GM10266 (cell line): Measurements from ENCODE around the gene MYO3B.

Experiments
- DNase-seq: peaks from one replicate; pipeline ENCODE4 v3.0.0; 2012; ENCODE audit errors: extremely low spot score
- CTCF ChIP-seq: IDR thresholded peaks from 2 replicates; pipeline ENCODE4 v1.5.1; 2012; ENCODE audit warnings: mild to moderate bottlenecking, low read depth; ENCODE audit not compliant: control insufficient read depth, insufficient read depth; ENCODE audit errors: missing control alignments

The MYO3B gene

DNA sequence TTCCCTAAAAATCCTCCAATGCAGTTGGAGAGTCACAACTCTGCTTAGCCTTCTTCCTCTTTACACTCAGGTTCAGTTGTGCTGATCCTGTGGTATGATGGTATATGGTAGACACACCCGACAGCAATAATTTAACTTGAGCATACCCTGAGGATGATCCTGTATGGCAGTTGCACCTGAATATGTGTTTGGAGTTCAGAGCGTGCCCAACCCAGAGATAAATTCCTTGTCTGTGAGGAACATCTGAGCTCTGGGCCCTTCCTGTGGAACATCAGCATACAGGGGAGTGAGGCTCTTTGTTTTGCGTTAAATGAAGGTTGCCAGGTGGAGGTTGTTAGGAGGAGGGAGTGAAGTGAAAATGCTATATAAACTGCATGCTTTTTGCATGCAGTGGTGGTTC lies 187.7 kb downstream of the MYO3B start:
- no peak for DNase-seq

GRCh38 chr2:170368370-170368769 lies 190.4 kb downstream of the MYO3B start:
- TF ChIP-seq CTCF = no peak
- no peak for DNase-seq

More for the DNA sequence above, 187.7 kb downstream of the MYO3B start:
- TF ChIP-seq CTCF = no peak

- DNase-seq = no peak
- TF ChIP-seq CTCF = no peak
These were observed 191.3 kb downstream of the MYO3B start for GRCh38 chr2:170369228-170369627.

DNA sequence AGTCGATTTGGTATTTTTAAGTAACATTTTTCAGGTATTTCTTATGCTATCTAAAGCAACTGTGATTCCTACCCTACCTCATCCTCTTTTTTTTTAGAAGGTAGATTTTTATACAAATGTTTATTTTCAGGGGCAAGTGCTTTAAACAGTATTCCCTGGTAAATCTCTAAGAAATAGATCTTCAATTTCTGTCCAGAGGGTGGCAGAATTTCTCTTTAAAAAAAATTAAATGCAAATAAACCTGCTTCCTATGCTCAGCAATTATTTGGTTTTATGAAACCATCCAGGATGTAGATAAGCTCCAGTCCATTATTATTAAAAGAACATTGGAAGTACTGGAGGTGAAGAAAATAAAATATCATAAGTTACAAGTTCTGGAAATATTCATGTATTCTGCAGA lies 191.9 kb downstream of the MYO3B start:
- TF ChIP-seq CTCF = no peak
- DNase-seq = no peak

GRCh38 chr2:170371231-170371998 lies 193.5 kb downstream of the MYO3B start:
- no peak for DNase-seq
- TF ChIP-seq CTCF = no peak

DNA sequence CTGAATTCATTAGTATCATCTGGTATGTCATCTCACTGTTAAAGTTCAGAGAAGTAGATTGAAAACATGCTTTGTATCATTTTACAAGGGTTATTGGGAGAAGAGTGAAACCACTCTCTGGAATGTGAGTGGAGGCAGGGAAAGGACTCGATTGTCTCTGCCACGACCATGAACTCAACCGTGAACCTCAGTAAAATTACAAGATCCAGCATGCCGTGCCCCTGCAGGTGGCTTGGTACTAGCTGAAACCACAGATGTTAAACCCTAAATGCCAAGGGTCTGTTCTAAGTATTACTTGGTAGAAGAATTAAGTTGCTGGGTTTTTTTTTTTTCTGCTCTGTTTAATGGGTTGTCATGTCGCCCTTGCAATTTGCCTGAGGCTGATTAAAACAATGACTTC lies 197.2 kb downstream of the MYO3B start:
- DNase-seq = no peak
- no peak for TF ChIP-seq CTCF

- DNase-seq = no peak
These were observed 199.7 kb downstream of the MYO3B start for GRCh38 chr2:170377500-170378207.

More at GRCh38 chr2:170377500-170378207, 199.7 kb downstream of the MYO3B start:
- no peak for TF ChIP-seq CTCF
